GM12891 (cell line): ENCODE measurements around the gene SNTG2.

ENCODE experiments used
- POLR2A ChIP-seq: IDR thresholded peaks from 2 replicates; pipeline ENCODE4 v1.6.1; 2011; ENCODE audit warnings: low read depth, low read length, control low read depth
- POLR2AphosphoS5 ChIP-seq: IDR thresholded peaks from 2 replicates; pipeline ENCODE4 v1.6.1; 2011; ENCODE audit warnings: low read depth, low read length, control low read depth

- TF ChIP-seq POLR2A: no peak
- TF ChIP-seq POLR2AphosphoS5: no peak
Observed at GRCh38 chr2:1117569-1117968, 166.9 kb downstream of the SNTG2 start.
